Mucosa of gallbladder (tissue), 1 donor: ENCODE data around the gene PPP3R1. TPM values are rescaled to one million over a fixed set of nuclear protein-coding genes. Genes with fewer than 3 reads are reported as not detected.
A peak's percentile ranks its signal among the peaks of the same experiment; 100 is the strongest.

Experiments used
- DNase-seq: peaks from one replicate; pipeline ENCODE4 v3.0.0-alpha.2; 2020; ENCODE audit warnings: low spot score
- total RNA-seq: library from RNA; stranded (reverse); gene quantifications from one replicate; pipeline ENCODE4 v1.2.1, GENCODE V29; 2021
- donor health status: DM: no; HTN: no; CAD: no.

Gene PPP3R1
- total RNA-seq, 1 donor from 2014 or later = 47.7 TPM

DNA sequence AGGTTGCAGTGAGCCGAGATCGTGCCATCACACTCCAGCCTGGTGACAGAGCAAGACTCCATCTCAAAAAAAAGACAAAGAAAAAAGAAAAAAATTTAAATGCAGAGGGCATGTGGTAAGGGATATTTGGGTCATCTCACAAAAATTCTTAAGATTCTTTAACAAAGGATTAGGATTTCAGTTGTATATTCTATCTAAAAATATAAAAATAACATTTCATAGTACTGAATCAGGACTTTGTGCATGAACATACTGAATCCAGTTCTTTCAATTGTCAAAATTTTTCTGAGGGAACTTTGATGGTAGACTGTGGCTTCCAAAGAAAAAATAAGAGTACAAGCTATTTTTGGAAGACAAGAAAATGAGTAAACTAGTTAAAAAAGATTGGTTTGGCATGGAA is 6.5 kb upstream of the PPP3R1 start:
- DNase-seq = no peak

DNA sequence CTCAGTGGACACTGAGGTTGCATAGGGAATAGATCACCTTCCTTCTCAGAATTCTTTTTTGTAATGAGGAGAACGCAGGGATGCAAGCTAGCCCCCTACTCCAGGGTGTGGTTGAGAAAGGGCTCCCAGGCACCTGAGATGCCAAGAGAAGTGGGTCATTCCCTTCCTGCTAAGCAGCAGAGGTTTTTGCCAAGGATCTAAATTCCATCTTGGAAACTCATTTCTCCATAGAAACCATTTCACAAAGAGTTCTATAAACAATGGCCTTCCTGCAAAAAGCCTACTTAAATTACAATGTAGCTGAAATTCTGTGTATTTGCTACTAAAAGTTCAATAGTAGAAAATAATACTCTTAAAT is 3.7 kb upstream of the PPP3R1 start:
- DNase-seq = no peak

DNA sequence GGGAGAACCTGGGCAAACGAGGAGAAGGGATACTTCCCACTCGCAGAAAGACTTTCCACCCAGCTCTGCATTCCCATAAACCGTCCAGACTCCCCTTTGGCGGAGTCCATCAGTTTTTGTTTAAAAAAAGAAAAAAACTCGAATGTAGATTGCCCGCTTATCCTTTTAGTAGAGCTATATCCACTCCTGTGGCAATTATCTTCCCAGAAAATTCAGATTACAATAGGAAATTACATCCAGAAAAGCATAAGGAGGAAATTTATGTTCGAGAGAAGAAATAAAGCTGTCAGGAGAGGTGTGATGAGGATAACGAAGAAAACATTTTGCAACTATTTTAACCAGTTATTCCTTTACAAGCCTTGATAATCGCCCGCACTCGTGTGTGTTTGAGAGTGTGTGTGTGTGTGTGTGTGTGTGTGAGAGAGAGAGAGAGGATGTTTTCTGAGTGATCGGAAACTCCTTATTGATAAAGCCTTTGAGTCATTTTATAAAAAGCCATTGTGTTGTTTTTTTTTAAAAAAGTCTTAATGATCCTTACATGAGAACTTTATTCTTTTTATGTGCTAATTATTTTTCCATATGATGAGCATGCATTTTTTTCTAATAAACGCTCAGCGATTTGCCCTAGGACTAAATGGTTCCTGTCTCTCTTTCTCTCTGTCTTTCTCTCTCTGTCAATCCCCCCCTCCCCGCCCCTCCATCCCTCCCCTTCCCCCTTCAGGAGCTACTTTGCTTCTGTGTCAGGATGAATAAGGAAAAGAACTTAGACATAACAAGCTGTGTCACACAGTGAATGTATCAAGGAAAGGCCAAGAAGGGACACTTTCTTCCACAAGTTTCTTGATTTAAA is 1.1 kb upstream of the PPP3R1 start:
- DNase-seq = peak; percentile 22

DNA sequence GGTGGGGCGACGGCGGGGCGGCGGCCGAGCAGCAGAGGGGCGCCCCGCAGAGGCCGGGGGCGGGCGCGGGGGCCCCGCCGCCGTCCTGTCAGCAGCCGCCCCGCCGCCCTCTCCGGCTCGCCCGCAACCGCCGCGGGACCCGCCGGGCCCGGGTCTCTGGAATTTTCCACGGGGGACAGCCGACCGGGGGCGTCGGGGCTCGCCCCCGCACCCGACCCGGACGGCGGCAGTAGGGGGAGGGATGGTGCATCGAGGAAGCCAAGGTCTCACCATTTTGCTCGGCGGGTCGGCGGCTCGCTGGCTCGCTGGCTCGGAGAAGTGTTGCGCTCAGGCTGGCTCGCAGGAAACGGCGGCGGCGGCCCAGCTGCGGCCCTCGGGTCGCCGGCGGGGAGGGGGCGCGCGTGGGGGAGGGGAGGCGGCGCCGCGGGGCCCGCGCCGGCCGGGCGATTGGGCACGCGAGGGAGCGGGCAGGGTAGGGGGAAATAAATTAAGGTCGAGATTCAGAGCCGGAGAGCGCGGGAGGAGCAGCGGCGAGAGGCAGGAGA is 405 bp downstream of the PPP3R1 start:
- DNase-seq = peak; percentile 19

DNA sequence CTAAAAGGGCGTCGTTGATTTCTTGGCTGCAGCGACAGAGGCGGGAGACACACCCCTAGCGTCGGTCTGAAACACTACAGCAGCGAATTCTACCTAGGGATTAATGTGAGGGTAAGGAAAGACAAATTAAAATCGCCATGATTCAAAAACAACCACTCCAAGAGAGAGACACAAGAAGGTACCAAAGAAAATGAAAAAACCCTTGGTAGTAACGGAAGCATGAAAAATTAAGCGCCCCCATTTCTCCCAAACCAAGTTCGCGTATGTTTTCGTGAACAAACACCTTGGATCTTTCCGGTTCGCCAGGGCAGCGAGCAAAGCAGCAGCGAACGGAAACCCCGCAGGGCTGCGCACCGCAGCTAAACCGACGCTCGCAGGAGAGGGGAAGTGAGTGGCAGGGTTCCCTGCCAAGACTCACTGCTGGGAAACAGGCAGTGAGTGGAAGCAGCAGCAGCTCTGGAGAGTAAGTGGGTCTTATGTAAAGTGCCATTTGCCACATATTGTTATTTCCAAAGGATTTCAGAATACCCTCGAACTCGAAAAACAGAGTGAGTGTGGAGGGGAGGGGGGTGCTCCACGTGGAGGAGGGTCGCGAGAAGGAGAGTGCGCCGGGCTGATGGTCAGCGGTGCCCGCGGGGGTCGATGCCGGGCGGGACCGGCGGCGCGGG is 1.0 kb downstream of the PPP3R1 start:
- DNase-seq = peak; percentile 81

DNA sequence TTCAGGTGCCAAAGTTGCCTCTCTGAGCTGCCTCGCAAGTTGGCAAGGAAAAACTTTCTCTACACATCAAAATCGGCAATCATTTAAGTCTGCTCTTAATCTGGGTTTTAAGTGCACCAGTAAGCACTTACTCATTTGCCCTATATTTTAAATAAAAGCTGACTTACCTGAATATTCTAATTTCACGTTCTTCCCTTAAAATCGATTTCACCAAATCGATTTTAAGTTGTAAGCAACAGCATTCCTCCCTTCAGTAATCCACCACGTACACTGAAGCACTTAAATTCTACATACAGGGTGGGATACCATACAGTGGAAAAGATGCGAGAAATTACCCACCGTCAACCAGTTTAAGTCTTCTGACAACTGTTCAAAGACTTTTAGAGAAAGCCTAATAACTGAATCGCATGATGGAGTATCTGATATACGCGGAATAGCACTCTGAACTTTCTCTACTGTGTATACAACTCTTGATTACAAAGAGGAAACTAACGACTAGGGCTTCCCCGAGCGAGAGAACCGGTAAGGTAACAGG is 1.6 kb downstream of the PPP3R1 start:
- no peak for DNase-seq

DNA sequence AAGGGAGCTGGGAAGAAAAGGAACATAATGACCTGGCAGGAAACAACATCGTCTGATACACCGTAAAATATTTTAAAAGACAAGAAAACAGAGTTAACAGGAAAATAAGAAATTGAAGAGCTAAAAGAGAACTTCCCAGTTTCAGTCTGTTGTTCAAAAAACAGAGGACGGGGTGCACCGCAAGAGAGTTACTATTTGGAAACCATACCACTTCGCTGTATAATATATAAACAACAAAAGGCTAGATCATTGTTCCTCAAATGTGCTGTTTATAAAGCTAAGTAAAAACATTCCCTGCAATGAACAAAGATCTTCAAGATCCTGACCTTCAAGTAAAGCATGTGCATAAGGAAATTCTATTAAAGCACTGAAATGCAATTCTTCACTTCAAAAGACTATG is 2.1 kb downstream of the PPP3R1 start:
- DNase-seq = no peak

DNA sequence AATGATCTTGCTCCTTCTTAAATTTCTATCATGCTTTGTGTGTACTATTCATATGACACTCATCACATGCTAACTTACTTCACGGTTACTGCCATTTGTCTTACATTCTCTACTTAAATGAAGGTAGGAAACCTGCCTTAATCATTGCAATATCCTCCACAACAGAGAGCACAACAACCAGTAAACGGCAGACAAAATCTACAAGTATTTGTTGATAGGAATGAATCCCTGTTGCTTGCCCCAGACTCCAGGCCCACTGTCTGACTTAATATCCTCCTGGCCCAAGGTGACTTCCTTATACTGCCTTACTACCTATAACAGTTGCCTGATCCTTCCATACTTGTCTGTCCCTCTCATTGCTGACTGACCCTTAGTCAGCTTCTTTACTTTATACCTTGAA is 3.5 kb downstream of the PPP3R1 start:
- no peak for DNase-seq

DNA sequence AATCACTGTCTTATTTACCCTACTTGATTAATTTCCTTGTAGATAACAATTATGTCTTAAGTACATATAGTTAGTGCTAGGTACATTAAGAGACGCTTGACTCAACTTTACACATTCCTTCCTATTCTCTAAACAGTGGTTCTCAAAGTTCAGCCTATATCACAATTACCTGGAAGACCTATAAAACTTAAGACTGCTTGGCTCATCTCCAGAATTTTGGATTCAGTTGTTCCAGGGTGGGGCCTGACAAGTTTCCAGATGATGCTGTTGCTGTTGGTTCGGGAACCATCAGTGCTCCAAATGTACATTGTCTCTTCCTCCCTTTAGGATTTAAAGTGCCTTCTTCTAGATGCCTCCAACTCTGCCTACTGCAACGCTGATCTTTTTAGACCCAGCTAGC is 4.0 kb downstream of the PPP3R1 start:
- DNase-seq = no peak

DNA sequence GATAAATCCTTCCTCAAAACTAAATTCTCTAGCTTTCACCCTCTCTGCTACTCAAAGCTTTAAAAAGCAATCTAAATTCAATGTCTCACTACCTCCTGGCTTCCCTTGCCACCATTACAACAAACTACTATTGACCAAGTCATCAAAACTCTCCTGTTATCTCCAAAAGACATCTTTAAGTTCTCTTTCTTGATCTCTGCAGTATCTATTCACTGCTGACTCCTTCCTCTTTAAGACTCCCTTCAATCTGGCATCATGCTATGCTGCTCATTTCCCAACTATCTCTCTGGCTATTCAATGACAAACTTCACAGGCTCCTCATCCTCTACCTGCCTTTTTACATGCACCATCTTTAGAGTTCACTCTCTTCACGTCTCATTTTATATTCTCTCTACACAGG is 5.9 kb downstream of the PPP3R1 start:
- DNase-seq = no peak

DNA sequence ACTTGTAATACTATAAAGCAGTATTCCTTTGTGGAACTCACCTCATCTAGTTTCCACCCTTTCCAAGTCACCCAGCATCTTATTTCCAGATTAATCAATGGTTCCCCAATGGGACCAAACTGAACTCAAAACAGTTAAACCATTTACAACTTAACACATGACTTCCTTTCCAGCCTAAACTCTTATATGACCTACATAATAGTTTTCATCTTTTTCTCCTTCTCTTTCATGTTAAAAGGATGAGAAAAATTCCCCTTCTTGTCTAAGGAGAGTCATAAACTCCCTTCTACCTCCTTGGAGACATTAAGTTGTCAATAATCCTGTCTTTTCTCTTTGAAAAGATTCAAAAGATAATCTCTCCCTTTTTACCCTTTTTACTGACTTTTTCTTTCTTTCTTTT is 6.7 kb downstream of the PPP3R1 start:
- no peak for DNase-seq

DNA sequence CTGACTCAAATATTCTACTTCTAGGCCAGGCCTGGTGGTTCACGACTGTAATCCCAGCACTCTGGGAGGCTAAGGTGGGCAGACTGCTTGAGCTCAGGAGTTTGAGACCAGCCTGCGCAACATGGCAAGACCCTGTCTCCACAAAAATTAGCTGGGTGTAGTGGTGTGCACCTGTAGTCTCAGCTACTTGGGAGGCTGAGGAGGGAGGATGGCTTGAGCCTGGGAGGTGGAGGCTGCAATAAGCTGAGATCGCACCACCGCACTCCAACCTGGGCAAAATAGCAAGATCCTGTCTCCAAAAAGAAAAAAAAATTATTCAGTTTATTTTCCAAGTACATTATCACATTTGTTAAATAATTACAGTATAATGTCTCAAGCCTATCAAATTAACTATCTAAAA is 7.3 kb downstream of the PPP3R1 start:
- no peak for DNase-seq

DNA sequence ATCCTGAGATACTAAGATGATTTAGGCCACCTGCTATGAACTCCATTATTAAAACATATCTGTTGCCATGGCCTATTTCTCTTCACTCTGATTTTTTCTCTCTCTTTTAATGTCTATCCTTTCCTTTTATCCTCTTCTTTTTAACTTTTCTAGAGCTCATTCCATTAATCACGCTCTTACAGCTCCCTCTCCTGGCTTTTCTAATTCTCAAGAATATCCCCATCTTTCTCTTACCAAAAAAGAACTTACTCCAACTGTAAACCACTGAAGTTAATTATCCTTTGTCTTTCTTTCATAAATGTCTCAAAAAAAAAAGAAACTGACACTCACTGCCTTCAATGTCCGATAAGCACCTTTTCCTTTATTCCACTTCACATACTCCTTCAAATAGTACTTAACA is 7.9 kb downstream of the PPP3R1 start:
- DNase-seq = no peak

DNA sequence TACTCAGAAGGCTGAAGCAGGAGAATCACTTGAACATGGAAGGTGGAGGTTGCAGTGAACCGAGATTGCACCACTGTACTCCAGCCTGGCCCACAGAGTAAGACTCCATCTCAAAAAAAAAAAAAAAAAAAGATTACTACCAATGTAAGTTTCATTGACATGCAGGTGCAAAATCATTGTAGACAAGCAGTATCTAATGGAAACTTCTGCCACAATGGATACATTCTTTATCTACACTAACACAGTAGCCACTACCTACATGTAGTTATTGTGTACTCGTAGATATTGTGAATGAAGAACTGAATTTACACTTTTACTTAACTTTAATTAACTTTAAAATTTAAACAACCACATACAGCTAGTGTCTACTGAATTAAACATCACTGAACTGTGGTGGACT is 10.6 kb downstream of the PPP3R1 start:
- DNase-seq = no peak

DNA sequence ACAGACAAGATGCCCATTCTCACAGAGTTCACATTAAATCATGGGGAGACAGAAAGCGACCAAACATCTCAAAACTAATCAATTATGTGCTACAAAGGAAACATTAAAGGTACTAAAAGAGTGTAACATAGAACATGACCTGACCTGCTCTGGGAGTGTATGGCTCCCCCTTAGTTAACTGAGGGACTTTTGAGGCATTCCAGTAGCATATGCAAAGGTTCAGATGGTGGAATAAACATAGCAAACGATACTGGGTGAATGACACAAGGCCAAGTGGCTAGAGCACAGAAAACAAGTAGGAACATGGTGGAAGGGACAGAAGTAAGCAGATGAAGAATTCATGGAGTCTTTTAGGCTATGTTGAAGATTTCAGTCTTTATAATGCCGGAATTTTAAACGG is 11.9 kb downstream of the PPP3R1 start:
- DNase-seq = no peak

DNA sequence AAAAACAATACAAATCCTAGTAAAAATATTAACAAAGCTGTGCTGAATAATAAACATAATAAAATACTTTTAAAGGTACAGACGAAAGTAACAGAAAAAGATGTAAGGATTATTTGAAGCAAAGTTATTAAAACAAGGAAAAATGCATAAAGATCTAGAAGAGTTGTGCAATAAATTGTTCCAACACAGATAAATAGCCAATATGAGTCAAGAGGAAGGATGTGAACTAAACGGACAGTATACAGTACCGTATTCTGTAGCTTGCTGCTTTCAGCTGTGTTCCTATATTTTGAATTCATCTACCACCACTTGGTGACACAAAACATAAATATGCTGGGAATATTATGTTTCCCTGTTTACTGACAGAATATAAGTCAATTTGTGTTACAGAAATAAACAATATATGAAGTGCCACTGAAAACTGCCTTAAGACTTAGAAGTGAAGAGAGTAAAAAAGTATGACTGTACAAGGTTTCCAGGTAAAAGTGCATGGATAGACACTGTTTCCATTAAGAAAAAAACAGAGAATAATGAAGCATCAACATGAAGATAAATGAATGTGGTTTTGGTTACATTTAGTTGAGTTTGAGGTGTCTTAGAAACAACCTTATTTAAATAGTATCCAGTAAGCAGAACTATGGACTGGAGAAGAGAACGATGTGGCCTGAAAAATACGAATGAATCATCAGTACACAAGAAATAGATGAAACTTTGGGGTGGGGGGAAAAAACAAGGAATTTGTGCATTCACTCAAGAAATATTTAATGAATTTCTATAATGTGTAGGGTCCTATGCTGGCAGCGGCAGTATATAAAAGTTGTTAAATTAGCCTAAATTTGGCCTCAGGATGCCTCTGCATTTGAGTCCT is 13.1 kb downstream of the PPP3R1 start:
- DNase-seq = no peak

DNA sequence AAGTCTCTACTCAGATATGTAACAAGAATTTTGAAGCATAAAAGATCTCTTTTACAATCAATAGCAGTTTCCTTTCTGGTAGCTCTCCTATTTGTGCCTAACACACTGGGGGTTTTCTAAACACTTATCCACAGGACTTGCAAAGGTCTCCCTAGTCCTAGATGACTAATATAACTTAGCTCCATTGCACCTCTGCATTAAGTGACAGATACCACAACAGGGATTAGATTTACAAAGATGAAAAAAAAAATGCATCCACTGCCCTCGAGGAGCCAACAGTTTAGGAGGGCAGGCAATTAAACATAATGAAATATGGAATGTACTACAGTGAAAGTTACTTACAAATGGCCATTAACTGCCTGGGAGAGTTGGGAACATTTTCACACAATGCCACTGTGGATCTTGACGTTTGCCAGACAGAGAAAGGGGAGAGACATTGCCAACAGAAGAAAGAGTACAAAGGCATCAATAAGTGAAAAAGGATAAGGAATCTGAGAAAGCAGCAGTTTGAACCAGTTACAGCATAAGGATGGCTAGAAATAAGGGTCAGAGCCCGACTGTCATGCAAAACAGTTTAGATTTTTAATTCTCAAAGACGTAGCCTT is 14.3 kb downstream of the PPP3R1 start:
- no peak for DNase-seq

DNA sequence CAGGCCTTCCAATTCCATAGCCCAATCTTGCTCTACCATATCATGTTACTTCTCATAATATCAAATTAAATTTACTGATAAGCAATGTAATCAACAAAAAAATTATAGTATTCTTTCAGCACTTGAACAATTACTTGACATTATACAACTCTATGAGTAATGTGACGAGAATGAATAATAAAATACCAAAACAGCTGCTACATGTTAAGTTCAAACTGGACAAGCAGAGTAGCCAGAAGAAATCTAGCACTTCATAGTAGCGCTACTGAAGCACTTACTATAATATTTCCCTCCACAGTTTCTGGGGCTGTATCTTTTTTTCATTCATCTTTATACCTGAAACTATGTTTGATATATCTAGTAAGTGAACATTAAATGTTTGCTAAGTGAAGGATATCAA is 14.9 kb downstream of the PPP3R1 start:
- no peak for DNase-seq

DNA sequence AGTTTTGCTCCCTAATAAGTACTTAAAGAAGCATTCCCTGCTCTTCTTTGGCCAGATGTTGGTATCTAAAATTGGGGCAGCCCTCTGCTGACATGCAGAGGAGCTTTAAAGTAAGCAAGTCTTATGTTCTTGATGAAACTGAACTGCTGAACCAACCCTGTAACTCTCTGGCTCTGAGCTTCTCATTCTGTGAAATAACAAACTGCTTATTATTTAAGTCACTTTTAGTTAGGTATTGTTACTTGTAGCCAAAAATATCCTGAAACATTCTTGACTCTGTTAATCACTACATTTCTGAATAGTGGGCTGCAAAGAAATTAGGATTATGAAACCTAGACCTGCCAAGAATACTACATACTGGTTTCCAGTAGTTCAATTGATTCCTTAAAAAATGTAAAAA is 15.5 kb downstream of the PPP3R1 start:
- DNase-seq = no peak

DNA sequence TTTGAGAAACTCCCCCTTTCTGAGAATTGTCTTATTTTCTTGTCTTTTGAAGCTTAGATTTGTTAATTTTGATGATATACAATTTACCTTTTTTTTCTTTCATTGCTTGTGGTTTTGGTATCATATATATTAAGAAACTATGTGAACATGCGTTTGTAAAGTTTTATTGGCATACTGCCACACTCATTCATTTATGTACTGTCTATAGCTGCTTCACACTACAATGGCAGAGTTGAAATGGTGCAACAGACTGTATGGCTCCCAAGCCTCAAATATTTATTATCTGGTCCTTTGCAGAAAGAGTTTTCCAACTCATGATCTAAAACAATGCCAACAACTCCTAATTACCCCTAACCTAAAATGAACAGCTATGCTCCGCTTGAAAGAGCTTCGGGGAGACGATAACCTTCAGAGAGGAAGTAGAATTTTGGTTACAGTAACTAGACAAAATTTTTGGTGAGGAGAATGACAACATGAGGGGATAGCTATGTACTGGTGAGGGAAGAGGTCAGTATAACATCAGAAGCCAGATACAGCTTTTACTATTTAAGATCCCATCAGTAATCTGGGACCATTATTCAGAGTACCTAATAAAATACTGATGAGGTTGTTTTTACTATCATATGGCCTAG is 16.1 kb downstream of the PPP3R1 start:
- DNase-seq = no peak

DNA sequence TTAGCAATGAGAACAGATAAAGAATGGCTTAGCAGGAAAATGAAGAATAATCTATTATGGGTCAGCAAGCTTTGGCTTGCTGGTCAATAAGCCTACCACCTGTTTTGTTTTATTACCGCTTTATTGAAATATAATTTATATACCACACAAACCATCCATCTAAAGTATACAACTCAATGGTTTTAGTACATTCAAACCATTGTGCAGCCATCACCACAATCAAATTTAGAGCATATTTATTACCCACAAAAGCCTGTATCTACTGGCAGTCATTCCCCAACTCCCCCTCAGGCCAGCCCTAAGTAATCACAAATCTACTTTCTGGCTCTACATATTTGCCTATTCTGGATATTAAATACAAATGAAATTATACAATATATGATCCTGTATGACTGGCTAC is 17.2 kb downstream of the PPP3R1 start:
- DNase-seq = no peak
